GM18505 (cell line): ENCODE measurements around the gene ONECUT3.

ENCODE experiments used
- ATAC-seq: cut with Tn5 transposase; IDR thresholded peaks from one replicate; pipeline ENCODE4 v1.9.1; 2021; ENCODE audit not compliant: unreplicated experiment
- POLR2A ChIP-seq: IDR thresholded peaks from 4 replicates; pipeline ENCODE4 v1.6.1; 2011; ENCODE audit warnings: borderline replicate concordance; ENCODE audit not compliant: insufficient read depth, insufficient read length; ENCODE audit errors: extremely low read depth

ONECUT3 gene

DNA sequence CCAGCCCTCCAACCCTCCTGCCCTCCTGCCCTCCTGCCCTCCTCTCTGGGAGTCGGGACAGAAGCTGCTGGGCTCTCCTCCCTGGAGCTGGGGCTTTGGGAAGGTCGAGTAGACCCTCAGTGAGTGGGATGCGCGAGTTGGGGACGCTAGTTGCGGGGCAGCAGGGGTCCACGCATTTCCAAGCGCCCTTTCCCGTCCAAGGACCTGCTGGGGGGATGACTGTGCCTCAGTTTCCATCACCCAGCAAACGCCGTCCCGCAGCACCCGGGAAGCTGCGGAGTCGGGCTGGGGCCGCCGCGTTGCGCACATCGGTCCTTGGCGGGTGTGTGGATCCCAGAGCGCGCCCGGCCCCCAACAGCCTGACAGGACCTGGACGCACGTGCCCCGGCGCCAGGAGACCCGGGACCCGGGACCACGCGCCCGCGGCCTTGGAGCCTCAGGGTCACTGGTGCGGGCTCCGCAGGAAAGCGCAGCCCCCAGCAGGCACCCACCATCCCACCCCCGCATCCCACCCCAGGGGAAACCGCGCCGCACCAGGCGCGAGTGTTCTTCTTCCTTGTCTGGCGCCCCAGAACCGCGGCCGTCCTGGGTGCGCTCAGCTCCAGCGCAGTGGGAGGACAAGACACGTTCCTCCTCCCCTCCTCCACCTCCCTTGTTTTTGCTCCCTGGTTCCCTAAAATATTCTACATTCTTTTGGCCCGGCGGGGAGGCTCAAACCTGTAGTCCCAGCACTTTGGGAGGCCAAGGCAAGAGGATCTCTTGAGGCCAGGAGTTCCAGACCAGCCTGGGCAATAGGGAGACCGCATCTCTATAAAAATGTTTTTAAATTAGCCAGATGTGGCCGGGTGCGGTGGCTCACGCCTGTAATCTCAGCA is 9.2 kb downstream of the ONECUT3 start:
- no peak for TF ChIP-seq POLR2A
- no peak for ATAC-seq

DNA sequence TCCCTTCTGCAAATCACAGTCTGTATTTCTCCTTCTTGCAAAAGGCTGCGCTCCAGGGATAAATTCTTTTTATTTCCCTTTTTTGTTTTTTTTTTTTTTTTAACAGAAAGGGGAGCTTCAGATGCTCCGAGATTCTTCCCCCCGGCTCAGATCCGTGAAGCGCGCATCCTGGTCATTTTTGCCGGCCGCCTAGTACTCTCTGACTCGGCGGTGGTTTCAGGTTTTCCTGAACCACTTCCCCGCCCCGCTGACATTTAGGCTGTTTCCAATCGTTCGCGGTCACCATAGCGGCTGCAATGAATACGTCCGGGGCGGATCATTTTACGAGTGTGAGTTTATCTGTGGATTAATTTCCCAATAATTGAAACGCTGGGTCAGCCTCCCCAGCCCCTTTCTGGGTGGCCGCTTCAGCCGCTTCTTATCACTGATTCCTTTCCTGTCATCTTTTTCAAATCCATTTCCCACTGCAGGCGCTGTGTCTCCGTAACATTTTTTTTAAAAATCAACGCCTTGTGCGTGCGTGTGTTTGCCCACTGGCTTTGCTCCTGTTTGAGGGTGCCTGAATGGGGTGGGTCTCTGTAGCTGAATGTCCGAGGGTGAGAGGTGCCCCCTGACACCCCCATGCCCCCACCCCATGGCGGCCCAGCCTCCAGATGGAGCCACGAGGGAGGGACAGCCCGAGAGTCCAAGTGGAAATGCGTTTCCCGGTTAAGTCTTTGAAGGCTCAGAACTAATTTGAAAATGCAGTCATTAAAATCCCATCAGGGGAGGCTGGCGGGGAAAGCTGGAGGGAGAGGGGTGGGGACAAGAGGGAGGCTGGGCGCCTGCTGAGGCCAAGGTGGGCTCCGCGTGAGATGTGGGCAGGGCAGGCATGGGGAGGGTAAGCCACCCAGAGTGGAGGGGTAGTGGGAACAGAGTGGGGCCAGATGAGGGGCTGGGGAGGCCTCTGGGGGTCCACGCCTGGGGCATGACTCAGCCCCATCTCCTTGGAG is 10.6 kb downstream of the ONECUT3 start:
- TF ChIP-seq POLR2A: no peak
- ATAC-seq: no peak

GRCh38 chr19:1764729-1765128 is 11.4 kb downstream of the ONECUT3 start:
- TF ChIP-seq POLR2A: no peak
- no peak for ATAC-seq

GRCh38 chr19:1765232-1765903 is 12.1 kb downstream of the ONECUT3 start:
- no peak for ATAC-seq
- no peak for TF ChIP-seq POLR2A

GRCh38 chr19:1765904-1766799 is 12.8 kb downstream of the ONECUT3 start:
- TF ChIP-seq POLR2A: no peak
- ATAC-seq: no peak

GRCh38 chr19:1766800-1767352 is 13.6 kb downstream of the ONECUT3 start:
- no peak for TF ChIP-seq POLR2A
- no peak for ATAC-seq

DNA sequence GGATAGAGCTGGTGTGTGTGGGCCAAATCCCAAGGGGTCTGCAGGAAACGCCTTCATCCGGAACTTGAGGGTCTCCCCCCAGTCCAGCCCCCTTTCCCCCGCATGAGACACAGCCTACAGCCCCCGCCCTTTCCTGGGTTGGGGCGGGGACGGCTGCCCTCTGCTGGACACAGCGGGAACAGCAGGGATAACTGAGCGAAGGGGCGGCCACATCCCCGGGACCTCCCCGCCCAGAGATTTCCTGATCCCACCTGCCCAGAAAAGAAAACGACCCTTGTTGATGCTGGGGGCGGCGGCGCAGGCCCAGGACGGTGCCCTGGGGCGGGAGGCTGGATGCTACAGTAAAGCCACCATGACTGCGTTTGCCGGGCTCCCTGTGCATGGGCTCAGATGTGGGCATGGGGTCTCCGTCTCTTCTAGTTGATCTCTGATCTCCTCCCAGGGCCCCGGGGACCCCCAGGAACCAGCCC is 14.2 kb downstream of the ONECUT3 start:
- no peak for ATAC-seq
- TF ChIP-seq POLR2A: no peak

- no peak for TF ChIP-seq POLR2A
- no peak for ATAC-seq
These were observed 14.9 kb downstream of the ONECUT3 start for GRCh38 chr19:1768248-1768647.

- no peak for TF ChIP-seq POLR2A
- ATAC-seq: no peak
These were observed 15.8 kb downstream of the ONECUT3 start for GRCh38 chr19:1768918-1769644.

GRCh38 chr19:1769645-1769985 is 16.3 kb downstream of the ONECUT3 start:
- TF ChIP-seq POLR2A: no peak

DNA sequence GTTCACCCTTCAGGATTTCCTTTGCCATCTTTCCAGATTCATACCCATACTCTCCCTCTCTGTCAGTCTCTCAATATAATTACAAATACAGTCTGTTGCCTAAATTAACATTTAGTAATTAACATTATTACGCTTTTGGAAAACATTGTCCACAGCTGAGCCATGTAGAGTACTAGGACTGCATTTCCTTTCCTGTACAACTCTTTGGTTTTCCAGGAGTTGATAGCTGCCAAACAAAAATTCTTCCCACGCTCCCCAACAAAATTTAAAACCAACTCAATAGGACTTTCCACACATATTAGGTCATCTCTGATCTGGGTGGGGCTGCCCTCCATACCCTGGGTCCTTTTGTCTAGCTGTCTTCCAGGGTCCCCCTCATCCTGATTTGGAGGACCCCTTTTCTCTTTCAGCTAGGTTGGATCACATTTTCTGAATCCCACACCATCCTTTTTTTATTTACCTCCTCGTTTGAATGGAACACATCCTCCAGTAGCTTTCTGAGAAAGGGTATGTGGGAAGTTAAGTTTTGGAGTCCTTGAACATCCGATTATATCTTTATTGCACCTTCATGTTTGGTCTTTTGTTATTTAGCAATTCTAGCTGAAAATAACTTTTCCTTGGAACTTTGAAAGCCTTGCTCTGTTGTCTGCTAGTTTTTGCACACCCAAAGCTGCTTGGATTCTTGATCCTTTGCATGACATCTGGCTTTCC is 17.7 kb downstream of the ONECUT3 start:
- TF ChIP-seq POLR2A: no peak
- no peak for ATAC-seq

More at GRCh38 chr19:1769645-1769985, 16.3 kb downstream of the ONECUT3 start:
- no peak for ATAC-seq
